Cardiac septum (tissue), 1 donor: Measurements from ENCODE around the gene IVD. TPM values are rescaled to one million over a fixed set of nuclear protein-coding genes. Genes with fewer than 3 reads are reported as not detected.

Experiments used
- DNase-seq: peaks from one replicate; pipeline ENCODE4 v3.0.0-alpha.2; 2020; ENCODE audit warnings: low spot score
- intact Hi-C: fragments of 100-400 bp; cut with DNase I; formaldehyde crosslinking; loops from one replicate; pipeline ENCODE4 v1.14.0; 2022
- total RNA-seq: library from RNA; stranded (reverse); fragmentation: NEBNext Ultra II Directional; extraction: Animal tissue kit (Norgen Biotek cat#: 25700); gene quantifications from one replicate; pipeline ENCODE4 v1.2.1, GENCODE V29; 2021
- donor health status: DM: no; HTN: no; CAD: no.

IVD gene
- total RNA-seq, 1 donor from 2014 or later = 106 TPM

DNA sequence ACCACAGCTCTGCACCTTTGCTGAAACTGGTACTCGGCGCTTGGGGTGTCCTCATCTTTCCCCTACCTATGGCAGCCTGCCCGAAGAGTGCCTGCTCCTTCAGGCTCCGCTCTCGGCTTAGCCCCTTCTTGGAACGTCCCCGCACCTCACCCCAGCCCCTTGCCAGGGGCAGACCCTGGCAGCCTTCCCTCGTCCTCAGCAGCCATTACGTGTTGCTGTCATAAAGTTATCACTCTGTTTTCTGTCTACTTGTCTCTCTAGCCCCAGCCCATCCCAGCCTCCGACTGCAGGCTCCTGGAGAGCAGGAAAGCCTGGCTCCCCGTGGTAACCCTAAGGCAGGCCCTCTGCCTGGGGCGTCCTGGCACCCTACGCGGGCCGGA lies 30.1 kb downstream of the IVD start:
- intact Hi-C loops = no loop called here
- no peak for DNase-seq

DNA sequence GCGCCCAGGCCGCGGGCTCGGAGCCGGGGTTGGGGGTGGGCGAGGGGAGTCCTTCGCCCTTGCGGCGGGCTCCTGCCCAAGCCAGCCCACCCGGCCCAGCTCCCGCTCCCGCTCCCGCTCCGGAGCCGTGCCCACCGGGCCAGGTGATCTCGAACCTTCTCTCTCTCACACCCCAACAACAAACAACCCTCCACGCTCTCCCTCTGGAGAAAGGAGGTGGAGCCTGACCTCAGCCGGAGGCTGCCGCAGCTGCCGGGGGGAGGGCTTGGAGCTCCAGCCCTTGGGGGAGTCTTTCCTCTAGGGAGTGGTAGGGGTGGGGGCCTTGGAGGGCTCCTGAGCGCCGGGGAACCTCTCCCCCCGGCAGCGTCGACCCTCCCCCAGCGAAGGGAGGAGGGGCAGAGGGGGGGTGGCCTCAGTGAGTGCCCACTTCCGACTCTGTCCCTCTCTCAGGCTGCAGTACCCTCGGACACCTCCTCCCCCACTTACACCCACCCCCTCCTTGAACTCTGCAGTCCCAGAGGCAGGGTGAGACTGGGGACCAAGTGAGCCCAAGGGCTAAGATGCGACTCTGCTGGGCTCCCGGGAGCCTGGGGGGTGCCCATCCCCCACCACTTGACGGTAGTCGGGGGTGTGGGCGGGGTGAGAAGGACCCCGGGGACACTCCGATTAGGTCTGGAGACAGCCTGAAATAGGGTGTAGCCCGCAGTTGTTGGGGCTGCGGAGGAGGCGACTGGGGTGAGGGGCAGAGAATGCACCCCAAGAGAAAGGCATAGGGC lies 30.7 kb downstream of the IVD start:
- intact Hi-C loops = no loop called here
- no peak for DNase-seq

DNA sequence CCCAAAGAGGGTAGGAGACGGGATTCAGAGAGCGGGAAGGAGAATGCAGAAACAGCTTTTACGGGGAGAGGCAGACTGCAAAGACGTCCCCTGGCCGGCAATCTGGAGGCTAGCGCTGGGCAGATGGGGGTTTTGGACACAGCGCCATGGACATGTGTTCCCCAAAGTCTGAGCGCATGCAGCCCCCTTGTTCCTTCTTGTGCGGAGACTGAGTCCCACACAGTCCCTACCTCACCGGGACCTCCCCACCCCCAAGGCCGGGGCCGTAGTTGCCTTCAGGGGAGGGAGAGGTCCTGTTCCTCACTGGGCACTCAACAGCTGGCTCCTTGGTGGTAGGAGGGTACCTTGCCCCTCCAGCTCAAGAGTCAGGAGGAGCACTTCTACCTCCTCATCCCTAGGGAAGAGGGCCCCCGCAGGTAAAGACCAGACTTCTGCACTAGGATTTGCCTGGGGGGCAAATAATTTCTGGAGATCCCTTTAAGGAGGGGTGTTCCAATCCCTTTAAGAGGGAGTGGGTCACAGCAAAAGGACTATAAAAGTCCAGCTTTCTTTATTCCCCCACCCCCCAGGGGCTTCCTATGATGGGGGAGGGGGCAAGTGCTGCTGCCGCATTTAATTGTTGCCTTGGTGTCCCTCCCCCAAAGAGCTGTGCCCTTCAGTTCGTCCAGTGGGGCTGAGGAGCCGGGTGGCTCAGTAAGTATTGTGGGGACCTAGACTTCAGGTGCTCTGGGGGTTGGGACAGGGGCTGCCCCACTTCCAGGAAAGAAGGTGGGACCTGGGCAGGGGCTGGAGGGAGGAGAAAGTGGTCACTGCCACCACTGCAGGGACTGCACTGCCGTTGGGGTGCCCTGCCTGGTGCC lies 31.5 kb downstream of the IVD start:
- no peak for DNase-seq
- intact Hi-C loops = no loop called here

DNA sequence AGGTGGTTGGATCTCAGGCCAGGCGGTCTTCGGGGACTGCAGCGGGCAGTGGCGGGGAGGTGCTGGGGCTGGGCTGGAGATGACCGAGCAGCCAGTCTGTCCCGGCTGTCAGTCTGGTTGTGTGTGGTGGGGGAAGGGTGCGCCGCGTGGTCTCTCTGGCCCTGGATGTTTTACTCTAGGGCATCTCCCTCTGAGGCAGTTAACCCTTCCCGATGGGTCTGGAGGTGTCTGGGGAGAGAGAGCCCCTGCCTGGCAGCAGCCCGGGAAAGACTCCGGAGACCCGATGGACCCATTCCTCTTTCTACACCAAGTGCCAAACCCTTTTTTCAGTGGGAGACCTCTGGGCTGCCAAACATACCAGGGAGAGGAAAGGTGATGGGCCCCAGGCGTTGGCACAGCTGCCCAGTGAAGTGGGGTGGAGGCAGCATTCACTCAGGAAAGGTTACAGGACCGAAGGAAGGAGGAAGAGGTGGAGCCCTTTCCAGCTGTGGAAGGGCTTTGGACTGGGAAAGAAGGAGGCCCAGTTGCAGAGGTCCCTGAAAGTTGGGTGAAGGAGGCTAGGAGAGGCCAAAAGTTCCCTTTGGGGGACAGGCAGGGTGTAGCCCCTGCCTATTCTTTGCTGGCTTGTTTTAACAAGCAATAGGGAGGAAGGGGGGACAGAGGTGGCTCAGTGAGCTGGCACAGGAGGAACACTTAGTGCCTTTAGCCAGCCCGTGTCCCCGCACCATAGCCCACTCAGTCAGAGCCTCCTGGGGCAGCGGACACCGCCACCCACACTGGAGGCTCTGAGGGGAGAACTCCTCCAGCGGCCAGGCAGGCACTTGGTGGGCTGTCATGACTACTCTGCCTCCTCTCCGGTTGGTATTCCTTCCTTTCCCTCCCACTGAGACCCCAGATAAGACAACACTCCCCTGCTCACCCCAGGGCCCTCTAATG lies 32.4 kb downstream of the IVD start:
- DNase-seq = no peak
- intact Hi-C loops = no loop called here

DNA sequence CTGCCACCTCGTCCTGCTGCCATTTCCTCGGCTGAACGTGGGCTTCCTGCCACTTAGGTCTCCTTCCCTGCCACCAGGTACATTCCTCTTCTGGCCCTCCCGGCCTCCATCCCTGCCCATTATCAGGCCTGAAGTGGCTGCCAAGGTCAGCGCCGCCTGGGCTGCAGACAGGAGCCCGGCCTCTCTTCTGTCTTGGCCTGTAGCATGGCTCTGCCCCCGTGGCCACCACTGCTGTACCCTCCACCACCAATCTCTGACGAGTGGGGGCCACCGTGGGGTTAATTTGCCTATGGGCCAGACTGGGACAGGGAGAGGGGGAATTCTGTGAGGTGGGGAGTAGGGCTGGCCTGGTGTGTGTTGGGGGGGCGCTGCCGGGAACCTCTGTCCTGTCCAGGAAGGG lies 33.1 kb downstream of the IVD start:
- no peak for DNase-seq

DNA sequence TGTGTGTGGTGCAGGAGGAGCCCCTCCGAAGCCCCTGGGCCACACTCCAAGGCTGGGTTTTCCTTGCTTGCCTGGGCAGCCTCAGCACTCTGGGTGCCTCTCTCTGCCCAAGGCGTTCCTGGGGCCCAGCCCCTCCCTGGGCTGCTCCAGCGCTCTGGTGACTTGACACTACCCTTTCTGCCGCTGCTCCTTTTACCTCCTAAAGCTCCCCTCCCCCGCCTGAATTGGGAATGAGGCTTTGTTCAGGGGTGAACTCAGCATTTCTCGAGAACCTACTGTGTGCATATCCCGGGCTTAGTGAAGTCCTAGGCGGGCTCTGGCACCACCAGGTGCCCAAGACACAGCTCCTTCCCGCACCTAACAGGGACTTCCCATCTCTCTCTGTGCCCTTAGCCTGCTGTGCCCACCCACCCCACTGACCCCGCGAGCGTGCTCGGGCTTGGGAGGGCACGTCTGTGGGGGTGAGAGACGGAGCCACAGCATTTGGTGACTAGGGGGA lies 33.9 kb downstream of the IVD start:
- DNase-seq = no peak
- intact Hi-C loops = no loop called here

More for the DNA sequence above, 33.1 kb downstream of the IVD start:
- intact Hi-C loops = no loop called here

DNA sequence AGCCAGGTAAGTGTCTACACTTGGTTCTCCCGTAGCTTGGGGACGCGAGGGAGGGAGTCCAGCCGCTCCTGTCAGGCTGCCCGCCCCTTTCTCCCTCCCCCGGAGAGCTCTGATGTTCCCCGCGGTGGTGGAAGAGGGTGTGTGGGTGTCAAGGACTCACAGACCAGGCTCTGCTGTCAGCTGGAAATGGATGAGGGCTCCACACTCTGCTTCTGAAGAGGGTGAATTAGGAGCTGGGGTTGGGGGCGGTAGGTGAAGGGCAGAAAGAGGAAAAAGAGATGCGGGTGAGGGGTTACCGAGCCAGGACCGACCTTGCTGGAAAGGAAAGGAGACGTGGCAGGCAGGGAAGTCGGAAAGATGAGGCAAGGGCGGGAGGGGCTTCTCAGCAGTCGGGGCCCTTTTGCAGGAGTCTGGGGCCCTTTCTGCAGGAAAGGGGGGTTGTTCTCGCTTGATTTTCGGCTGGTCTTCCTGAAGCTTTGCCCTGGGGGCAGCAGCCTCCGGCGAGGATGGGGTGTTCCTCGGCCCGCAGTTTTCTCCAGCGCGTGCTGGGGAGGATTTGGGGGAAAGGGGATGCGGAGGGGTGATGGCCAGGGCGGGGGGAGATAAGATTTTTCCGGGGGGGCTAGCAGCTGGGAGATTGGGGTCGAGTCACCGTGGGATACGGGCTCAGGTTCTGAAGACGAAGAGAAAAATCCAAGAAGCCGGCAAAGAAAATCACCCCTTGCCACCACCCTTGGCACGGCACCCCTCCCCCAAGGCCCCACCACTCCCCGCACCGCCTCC lies 34.6 kb downstream of the IVD start:
- no peak for DNase-seq
- intact Hi-C loops = loop anchor here (5.0 kb wide), 1 partner anchor 67 kb away; no protein-coding TSS in a partner anchor

DNA sequence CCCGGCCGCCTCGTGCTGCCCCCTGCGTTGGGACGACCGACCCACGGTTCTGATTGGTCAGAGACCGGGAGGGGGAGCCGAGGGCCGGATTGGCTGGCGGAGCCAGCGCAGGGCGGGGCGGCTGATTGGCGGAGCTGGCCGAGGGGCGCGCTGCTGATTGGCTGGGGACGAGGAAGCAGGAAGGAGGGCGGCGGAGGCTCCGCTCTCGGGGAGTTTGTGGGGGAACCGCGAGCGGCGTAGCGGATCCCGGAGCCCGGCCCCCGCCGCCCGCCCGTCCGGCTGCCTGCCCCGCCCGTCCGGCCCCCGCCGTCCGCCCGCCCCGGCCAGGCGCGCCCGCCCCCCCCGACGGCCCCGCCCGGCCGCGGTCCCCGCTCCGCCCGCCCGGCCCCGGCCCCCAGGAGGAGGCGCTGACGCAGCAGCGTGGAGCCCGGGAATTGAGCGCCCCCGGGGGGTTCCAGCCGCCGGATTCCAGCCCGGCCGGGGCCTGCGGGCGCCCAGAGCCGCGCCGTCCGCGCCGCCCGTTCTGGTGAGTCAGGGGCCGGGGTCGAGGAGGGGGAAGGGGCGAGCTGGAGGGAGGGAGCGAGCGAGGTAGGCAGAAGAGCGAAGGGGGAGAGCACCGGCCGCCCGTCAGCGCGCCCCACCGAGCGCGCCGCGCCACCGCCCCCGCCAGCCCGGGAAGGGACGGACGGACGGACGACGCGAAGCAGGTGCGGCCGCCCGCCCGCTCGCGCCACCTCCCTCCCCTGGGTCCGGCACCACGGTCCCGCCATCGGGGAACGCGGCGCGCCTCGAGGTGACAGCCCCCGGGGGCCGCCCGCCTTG lies 35.4 kb downstream of the IVD start, which contains the start of gene BAHD1:
TSS of gene BAHD1 (plus strand) at position 211 of the 822 bp plus-strand sequence. CDS start 17,512 bp downstream, outside the sequence.
- peak; percentile 99 for DNase-seq
- intact Hi-C loops = loop anchor here (5.0 kb wide), 1 partner anchor 66 kb away; no protein-coding TSS in a partner anchor

DNA sequence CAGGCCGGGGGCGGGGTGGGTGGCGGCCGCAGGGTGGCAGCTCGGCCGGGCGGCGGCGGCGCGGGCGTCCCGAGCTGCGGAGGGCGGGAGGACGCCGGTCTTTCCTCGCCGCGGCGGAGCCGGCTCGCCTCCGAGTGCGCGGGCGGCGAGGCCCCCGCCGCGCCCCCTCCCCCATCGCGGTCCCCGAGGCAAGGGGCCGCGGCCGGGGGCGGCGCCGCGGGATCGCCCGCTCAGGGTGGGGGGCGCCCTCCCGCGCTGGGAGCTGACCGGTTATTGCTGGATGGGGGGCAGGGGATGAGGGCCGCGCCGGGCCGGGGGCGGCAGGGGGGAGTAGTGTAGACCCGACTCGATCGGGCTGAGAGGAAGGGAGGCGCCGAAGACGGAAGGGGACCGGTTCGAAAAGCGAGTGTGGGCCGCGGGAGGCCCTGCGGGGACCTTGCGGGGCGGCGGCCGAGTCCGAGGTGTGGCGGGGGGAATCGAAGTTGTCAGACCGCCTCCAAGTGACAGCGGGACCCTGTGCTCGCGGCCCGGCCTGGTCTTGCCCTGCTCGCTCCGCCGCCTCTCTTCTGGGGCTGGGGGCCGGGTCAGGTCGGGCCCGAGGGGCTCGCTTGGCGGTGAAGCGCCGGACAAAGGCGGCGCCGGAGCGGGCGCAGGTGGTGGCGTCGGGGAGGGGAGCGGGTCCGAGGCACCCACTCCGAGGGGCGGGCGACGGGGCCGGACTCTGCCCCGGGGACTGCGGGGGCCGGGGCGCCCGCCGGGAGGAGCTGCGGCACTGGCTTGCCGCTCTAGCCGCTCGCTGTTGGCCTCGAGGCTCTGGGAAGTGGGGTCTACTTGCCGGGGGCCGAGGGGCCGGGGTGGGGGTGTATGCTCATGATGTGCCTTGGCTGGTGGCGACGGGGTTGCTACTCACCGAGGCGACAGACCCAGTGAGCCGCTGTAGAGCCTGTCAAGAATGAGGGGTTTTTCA lies 36.3 kb downstream of the IVD start:
- DNase-seq = no peak
- intact Hi-C loops = loop anchor here (5.0 kb wide), 1 partner anchor 65 kb away; no protein-coding TSS in a partner anchor

DNA sequence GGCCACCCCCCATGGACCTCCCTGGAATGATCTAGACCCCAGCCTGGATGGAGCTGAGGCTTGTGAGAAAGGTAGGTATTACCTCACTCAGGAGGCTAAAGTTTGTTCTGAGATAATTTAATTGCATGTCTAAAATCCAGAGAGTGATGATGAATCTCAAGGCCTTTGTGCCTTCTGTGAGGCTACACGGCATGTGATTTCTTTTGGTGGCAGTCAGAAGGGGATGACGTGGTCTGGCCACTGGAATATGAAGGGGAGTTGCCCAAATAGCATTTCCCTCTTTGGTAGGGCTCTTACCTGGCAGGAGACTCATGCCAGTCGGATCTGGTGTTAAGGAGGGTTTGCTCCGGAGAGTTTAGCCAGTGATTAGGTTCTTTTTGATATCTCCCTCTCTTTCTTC lies 37.7 kb downstream of the IVD start:
- DNase-seq = no peak
- intact Hi-C loops = loop anchor here (1.0 to 5.0 kb wide), 2 partner anchors 28 to 64 kb away; no protein-coding TSS in a partner anchor

DNA sequence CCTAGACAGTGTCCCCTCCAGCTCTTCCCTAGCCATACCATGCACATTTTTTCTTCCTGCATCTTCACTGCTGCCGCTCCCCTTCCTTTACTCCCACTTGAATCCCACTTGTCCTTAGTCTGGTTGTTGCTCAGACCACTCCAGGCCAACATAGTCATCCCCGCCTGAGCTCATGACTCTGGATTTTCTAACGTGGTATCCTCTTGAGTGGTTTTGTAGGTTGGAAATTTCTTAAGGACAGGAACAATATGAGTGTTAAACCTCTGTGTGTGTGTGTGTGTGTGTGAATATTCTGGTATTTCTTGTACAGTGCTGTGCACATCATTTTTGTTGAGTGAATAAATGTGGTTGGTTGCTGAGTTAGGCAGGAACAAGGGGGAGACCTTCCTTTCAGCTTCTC lies 38.3 kb downstream of the IVD start:
- intact Hi-C loops = loop anchor here (1.0 to 5.0 kb wide), 2 partner anchors 27 to 63 kb away; no protein-coding TSS in a partner anchor
- no peak for DNase-seq

DNA sequence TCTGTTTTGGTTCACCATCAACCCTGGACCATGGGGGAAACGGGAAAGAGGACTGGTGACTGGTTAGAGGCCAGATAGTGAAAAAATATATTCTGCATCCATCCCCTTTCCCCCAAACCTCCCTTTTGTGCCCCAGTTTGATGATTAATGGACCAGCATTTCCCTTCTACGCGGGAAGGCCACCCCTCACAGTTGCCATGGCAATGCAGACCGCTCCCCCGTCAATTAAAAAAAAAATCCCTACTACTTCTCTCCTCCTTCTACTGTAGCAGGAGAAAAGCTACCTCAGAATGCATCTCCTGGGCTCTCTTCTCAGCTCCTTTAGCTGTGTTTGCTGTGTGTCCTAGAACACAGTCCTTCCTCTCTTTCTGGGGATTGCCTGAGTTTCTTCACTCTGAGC lies 39.1 kb downstream of the IVD start:
- intact Hi-C loops = loop anchor here (5.0 kb wide), 1 partner anchor 63 kb away; no protein-coding TSS in a partner anchor
- no peak for DNase-seq

DNA sequence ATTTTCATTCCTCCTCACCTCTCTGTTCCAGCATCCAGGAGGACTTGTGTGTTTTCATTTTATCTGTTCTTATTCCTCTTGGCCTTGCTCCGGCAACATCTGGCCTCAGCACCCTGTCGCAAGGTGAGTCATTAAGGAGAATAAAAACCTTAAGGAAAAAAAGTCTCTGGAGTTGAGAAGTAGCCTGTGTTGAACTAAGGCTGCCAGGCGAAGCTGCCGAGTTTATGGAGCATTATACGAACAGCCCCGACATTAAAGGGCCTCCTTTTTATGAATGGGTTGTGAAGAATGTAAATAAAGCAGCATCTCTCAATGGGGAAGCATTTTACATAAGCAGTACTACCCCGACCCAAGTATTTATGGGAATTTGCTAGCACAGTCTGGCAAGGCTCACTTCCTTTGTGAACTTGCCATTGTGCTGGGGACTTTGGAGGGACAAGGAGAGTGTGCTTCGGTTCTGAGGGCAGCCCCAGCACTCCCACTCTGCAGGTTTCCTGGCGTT lies 39.9 kb downstream of the IVD start:
- DNase-seq = no peak
- intact Hi-C loops = no loop called here

DNA sequence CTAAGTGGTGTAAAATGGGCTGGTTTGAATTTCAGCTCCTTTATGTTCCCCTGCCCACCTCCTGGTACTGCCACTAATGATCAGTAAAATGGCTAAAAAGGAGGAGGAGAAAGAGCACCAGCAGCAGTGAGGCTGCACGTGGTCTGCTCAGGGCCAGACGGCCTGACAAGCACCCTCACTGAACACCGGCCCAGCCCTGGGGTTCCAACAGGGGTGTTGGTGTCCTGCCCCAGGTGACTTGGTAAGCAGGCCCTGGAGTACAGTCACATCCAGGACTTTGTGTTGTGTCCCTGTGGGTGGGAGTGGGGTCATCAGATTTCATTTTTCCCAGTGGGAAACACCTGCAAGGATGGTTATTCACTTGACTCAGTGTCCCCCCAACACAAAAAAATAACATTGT lies 40.5 kb downstream of the IVD start:
- no peak for DNase-seq
- intact Hi-C loops = no loop called here

DNA sequence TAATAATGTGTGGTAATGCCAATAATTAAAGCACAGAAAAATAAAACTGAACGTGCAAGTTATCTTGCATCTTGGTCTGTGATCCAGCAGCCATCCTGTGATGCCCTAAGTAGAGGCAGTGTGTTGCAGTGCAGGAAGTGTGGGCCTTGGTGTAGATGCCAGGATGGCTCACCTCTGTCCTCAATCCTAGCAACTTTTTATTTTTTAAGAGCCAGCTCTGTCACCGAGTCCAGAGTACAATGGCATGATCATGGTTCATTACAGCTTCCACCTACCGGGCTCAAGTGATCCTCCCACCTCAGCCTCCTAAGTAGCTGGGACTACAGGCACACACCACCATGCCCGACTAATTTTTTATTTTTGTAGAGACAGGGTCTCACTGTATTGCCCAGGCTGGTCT lies 42.8 kb downstream of the IVD start:
- intact Hi-C loops = no loop called here
- DNase-seq = no peak

DNA sequence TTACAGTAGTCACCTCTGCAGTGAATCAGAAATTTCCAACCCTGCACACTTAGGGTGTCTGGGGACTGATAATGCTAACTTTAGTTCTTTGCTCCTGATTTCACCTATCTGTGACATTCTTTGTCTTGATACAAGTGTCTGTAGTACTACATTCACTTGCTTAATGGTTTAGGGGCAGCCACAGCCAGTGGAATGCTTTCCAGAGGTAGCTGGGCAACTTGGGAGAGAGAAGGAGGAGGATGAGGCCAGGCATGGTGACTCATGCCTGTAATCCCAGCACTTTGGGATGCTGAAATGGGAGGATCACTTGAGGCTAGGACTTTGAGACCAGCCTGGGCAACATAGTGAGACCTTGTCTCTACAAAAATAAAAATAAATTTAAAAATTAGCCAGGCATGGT lies 43.7 kb downstream of the IVD start:
- intact Hi-C loops = no loop called here
- no peak for DNase-seq
